Breast epithelium (tissue), 3 donors: ENCODE measurements around the gene TFF3.

Experiments
- POLR2A ChIP-seq: fragments of 450-650 bp; IDR thresholded peaks from one replicate; pipeline ENCODE4 v1.6.1; 2016; ENCODE audit warnings: antibody characterized with exemption, mild to moderate bottlenecking, moderate library complexity
- TF ChIP-seq, protein P1 (sequence below), 3 donors: fragments of 450-650 bp; IDR thresholded peaks; one replicate each; pipeline ENCODE4 v1.5.1; 2016 to 2017; ENCODE audit warnings: antibody characterized with exemption in 3 of 3, mild to moderate bottlenecking in 3 of 3, moderate library complexity in 3 of 3

GRCh38 chr21:42277593-42277992 lies 37.6 kb downstream of the TFF3 start:
- TF ChIP-seq, protein P1, sequence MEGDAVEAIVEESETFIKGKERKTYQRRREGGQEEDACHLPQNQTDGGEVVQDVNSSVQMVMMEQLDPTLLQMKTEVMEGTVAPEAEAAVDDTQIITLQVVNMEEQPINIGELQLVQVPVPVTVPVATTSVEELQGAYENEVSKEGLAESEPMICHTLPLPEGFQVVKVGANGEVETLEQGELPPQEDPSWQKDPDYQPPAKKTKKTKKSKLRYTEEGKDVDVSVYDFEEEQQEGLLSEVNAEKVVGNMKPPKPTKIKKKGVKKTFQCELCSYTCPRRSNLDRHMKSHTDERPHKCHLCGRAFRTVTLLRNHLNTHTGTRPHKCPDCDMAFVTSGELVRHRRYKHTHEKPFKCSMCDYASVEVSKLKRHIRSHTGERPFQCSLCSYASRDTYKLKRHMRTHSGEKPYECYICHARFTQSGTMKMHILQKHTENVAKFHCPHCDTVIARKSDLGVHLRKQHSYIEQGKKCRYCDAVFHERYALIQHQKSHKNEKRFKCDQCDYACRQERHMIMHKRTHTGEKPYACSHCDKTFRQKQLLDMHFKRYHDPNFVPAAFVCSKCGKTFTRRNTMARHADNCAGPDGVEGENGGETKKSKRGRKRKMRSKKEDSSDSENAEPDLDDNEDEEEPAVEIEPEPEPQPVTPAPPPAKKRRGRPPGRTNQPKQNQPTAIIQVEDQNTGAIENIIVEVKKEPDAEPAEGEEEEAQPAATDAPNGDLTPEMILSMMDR (IDR thresholded peaks at IDR 0.05): no peak
- no peak for TF ChIP-seq POLR2A
